ENCODE results near the gene SSH2.

SSH2 gene

GRCh38 chr17:29764217-29764616 is 165.8 kb downstream of the SSH2 start:
- Histone ChIP-seq H3K27me3 (ENCODE audit: insufficient read depth, low read depth) (no peaks in the 10 kb centered on the region), H3K9ac (no peak overlapping the region), H3K4me3 (IDR thresholded peaks at IDR 0.05; ENCODE audit: insufficient read depth, low read depth, low read length) (no peak overlapping the region), H3K4me1 (ENCODE audit: low read depth, poor library complexity, severe bottlenecking) (peaks cover 11% of the 10 kb centered on the region), H3K4me2 (no peak overlapping the region), H2AFZ (ENCODE audit: low read depth) (no peak overlapping the region), H3K27ac (no peak overlapping the region), H3K36me3 (ENCODE audit: insufficient read depth) (no peaks in the 10 kb centered on the region), H3K79me2 (ENCODE audit: insufficient read depth, low read depth) (no peaks in the 10 kb centered on the region), H4K20me1 (ENCODE audit: insufficient read depth) (no peaks in the 10 kb centered on the region; the same call in none of the 2 replicates)
- TF ChIP-seq CTCF (conservative IDR thresholded peaks at IDR 0.05; ENCODE audit: low read depth, low read length) = no peak

- Histone ChIP-seq H3K27ac (no peak overlapping the region), H2AFZ (ENCODE audit: low read depth) (no peak overlapping the region), H3K36me3 (ENCODE audit: insufficient read depth) (no peaks in the 10 kb centered on the region), H3K4me3 (IDR thresholded peaks at IDR 0.05; ENCODE audit: insufficient read depth, low read depth, low read length) (no peak overlapping the region), H3K9ac (no peak overlapping the region), H3K79me2 (ENCODE audit: insufficient read depth, low read depth) (no peaks in the 10 kb centered on the region), H3K4me2 (no peak overlapping the region), H3K4me1 (ENCODE audit: low read depth, poor library complexity, severe bottlenecking) (peaks cover 17% of the 10 kb centered on the region), H3K27me3 (ENCODE audit: insufficient read depth, low read depth) (no peaks in the 10 kb centered on the region), H4K20me1 (ENCODE audit: insufficient read depth) (no peaks in the 10 kb centered on the region; the same call in none of the 2 replicates)
- TF ChIP-seq CTCF (conservative IDR thresholded peaks at IDR 0.05; ENCODE audit: low read depth, low read length) = no peak
Measured at GRCh38 chr17:29763273-29763672, 166.8 kb downstream of the SSH2 start.

- Histone ChIP-seq H3K4me1 (ENCODE audit: low read depth, poor library complexity, severe bottlenecking) (peaks cover 32% of the 10 kb centered on the region), H3K27ac (peak overlapping the region; percentile 78)
Measured at GRCh38 chr17:29761040-29761761, 168.8 kb downstream of the SSH2 start.

GRCh38 chr17:29760279-29761039 is 169.6 kb downstream of the SSH2 start:
- H3K27ac ChIP-seq = peak overlapping the region; percentile 78
- peak overlapping the region; percentile 63 for H3K4me2 ChIP-seq
- H3K27me3 ChIP-seq (ENCODE audit: insufficient read depth, low read depth) = no peaks in the 10 kb centered on the region
- peaks cover 32% of the 10 kb centered on the region for H3K4me1 ChIP-seq (ENCODE audit: low read depth, poor library complexity, severe bottlenecking)
- no peak overlapping the region for H3K4me3 ChIP-seq (IDR thresholded peaks at IDR 0.05; ENCODE audit: insufficient read depth, low read depth, low read length)
- H3K9ac ChIP-seq = peak overlapping the region; percentile 74
- TF ChIP-seq CTCF (conservative IDR thresholded peaks at IDR 0.05; ENCODE audit: low read depth, low read length) = 0 out of 2 replicates have a peak, but pooled peaks have one; percentile 11
- H3K36me3 ChIP-seq (ENCODE audit: insufficient read depth) = no peaks in the 10 kb centered on the region
- H2AFZ ChIP-seq (ENCODE audit: low read depth) = peak overlapping the region; percentile 78
- no peaks in the 10 kb centered on the region; the same call in 1 of the 2 replicates for H3K79me2 ChIP-seq (ENCODE audit: insufficient read depth, low read depth)
- H4K20me1 ChIP-seq (ENCODE audit: insufficient read depth) = no peaks in the 10 kb centered on the region; the same call in none of the 2 replicates

More at GRCh38 chr17:29761040-29761761, 168.8 kb downstream of the SSH2 start:
- TF ChIP-seq CTCF (conservative IDR thresholded peaks at IDR 0.05; ENCODE audit: low read depth, low read length) = 0 out of 2 replicates have a peak, but pooled peaks have one; percentile 9
- Histone ChIP-seq H3K4me3 (IDR thresholded peaks at IDR 0.05; ENCODE audit: insufficient read depth, low read depth, low read length) (no peak overlapping the region), H3K79me2 (ENCODE audit: insufficient read depth, low read depth) (no peaks in the 10 kb centered on the region; the same call in 1 of the 2 replicates), H4K20me1 (ENCODE audit: insufficient read depth) (no peaks in the 10 kb centered on the region; the same call in none of the 2 replicates), H2AFZ (ENCODE audit: low read depth) (peak overlapping the region; percentile 78), H3K27me3 (ENCODE audit: insufficient read depth, low read depth) (no peaks in the 10 kb centered on the region), H3K36me3 (ENCODE audit: insufficient read depth) (no peaks in the 10 kb centered on the region), H3K9ac (peak overlapping the region; percentile 74), H3K4me2 (peak overlapping the region; percentile 63)

Data from KMS-11 (cell line).